Stimulated activated naive CD8-positive, alpha-beta T cell treated with anti-CD3 and anti-CD28 coated beads, Interleukin-15, amount 100 ng/mL, for 72 hours (primary cell): ENCODE results near the gene OR4C46.
"Not testable (repeated sequence)": the region's sequence is repeated elsewhere in the genome, so short reads cannot be mapped to it uniquely, and the experiment has no call there.

ENCODE experiments used
- ATAC-seq: fragments of 150-1000 bp; cut with Tn5 transposase; 2 replicates; pipeline ENCODE4 v1.10.0; 2021; ENCODE audit warnings: mild to moderate bottlenecking, moderate library complexity
- DNase-seq, 2 donors: peaks; one replicate each; pipeline ENCODE4 v3.0.0; 2021 to 2022
- H3K27ac Mint-ChIP-seq, 2 donors: one replicate each; pipeline ENCODE4 v1.8.0; 2022; ENCODE audit warnings: mild to moderate bottlenecking in 2 of 2, mixed read lengths in 2 of 2, moderate library complexity in 2 of 2
- H3K27me3 Mint-ChIP-seq: one replicate; pipeline ENCODE4 v1.8.0; 2022; ENCODE audit warnings: mixed read lengths
- H3K4me1 Mint-ChIP-seq: one replicate; pipeline ENCODE4 v1.8.0; 2022; ENCODE audit warnings: mild to moderate bottlenecking, mixed read lengths
- H3K4me3 Mint-ChIP-seq, 2 donors: one replicate each; pipeline ENCODE4 v1.8.0; 2022; ENCODE audit warnings: mild to moderate bottlenecking in 2 of 2, mixed read lengths in 2 of 2, moderate library complexity in 1 of 2
- H3K9me3 Mint-ChIP-seq, 2 donors: one replicate each; pipeline ENCODE4 v1.8.0; 2022; ENCODE audit warnings: mixed read lengths in 2 of 2

OR4C46 gene

DNA sequence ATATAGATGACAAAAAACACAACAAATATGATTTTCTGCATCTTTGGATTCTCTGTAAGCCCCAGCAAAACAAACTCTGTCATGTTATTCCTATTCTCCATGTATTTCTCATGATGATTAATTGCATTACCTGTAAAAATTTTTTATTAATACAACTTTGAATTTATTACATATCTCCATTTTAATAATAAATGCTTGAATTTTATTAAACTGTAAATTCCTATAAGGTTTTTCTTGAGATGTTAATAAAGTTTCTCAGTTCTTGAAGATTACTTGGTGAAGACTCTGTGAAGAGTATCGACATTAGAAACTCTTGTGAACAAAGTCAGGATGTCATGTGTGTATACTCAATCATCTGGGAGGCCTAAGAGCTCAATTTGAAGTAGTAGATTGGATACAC lies at the start of gene OR4C46:
TSS of gene OR4C46 (minus strand) at position 101 of the 400 bp plus-strand sequence. CDS start at position 101, 0 bp downstream.
- H3K9me3 Mint-ChIP-seq: peaks cover 19 to 23% of the 10 kb centered on the region in 2 donors

DNA sequence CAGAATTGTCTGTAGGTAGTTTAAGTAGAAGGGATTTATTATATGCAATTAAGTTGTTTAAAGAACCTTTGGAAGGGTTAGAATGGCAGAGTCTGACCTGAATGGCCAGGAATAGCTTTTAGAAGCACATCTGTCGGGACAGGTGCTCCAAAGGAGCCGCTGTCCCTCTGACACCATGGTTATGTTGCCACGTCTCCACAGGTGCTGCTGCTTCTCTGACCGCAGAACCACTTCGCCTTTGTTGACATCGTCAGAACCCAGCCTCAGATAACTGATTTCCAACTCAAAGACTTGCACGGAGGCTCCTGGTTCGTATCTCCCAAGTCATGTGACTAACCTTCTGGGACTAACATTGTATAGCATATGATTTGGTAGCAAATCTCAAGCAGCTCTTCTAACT lies 41.8 kb upstream of the OR4C46 start:
- not testable (repeated sequence) for H3K27ac Mint-ChIP-seq, DNase-seq, ATAC-seq, H3K4me1 Mint-ChIP-seq, H3K27me3 Mint-ChIP-seq, H3K4me3 Mint-ChIP-seq
- peaks cover 16 to 30% of the 10 kb centered on the region in 2 donors for H3K9me3 Mint-ChIP-seq

More for the DNA sequence above, at the start of gene OR4C46:
- no peaks in the 10 kb centered on the region for H3K27me3 Mint-ChIP-seq
- DNase-seq (no peak), ATAC-seq (no peak)
- no peaks in the 10 kb centered on the region for H3K4me1 Mint-ChIP-seq
- H3K27ac Mint-ChIP-seq: no peak within 1 kb of the TSS
- H3K4me3 Mint-ChIP-seq: no peak within 1 kb of the TSS

DNA sequence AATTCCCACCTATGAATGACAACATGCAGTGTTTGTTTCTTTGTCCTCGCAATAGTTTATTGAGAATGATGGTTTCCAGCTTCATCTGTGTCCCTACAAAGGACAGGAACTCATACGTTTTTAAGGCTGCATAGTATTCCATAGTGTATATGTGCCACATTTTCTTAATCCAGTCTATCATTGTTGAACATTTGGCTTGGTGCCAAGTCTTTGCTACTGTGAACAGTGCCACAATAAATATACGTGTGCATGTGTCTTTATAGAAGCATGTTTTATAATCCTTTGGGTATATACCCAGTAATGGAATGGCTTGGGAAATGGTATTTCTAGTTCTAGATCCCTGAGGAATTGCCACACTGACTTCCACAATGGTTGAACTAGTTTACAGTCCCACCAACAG lies 42.4 kb downstream of the OR4C46 start:
- not testable (repeated sequence) for H3K4me1 Mint-ChIP-seq, DNase-seq, ATAC-seq, H3K27ac Mint-ChIP-seq, H3K4me3 Mint-ChIP-seq, H3K27me3 Mint-ChIP-seq
- H3K9me3 Mint-ChIP-seq: peaks cover 35 to 76% of the 10 kb centered on the region in 2 donors

DNA sequence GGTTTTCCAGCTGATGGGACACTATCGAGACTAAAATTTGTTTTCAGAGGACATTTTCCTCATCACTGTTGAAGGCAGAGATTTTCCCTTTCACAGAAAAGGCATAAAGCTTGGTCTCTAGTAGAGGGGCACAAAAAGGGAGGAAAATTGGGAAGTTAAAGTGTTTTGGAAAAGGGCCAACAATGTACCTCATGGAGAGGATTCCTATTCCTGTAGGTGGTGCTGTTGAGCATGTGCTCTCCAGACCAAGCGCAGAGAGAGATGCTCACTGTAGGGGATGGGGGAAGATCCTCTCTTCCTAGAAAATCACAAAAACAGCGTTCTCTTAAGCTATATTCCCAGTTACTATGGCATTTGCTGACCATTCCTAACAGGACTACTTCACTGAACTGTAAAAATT lies 44.9 kb downstream of the OR4C46 start:
- DNase-seq (no peak), ATAC-seq (no peak)
- no peak overlapping the region for H3K4me3 Mint-ChIP-seq
- H3K27ac Mint-ChIP-seq: no peak overlapping the region
- no peaks in the 10 kb centered on the region for H3K27me3 Mint-ChIP-seq
- H3K9me3 Mint-ChIP-seq: peaks cover 24 to 57% of the 10 kb centered on the region in 2 donors
- H3K4me1 Mint-ChIP-seq: no peaks in the 10 kb centered on the region

DNA sequence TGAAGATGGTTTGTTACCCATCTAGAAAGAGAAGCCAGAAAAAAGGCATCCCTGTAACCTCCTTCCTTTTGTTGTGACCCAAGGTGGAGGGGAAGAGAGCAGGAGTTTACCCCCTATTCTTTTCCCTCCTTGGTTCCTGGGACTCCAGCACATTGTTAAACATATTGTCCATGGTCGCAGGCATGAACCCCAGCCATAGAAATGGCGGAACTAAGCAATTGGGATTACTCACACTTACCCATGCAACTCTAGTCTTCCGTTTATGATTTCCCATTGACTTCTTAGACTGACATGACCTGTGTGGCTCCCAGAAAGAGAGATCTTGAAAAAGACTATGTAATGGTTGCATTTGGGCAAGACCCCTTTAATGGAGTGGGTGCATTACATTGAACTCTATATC lies 45.4 kb downstream of the OR4C46 start:
- no peaks in the 10 kb centered on the region for H3K4me1 Mint-ChIP-seq
- no peak overlapping the region for H3K27ac Mint-ChIP-seq
- DNase-seq (no peak), ATAC-seq (no peak)
- no peak overlapping the region for H3K4me3 Mint-ChIP-seq
- H3K27me3 Mint-ChIP-seq: no peaks in the 10 kb centered on the region
- H3K9me3 Mint-ChIP-seq: peaks cover 26 to 56% of the 10 kb centered on the region in 2 donors
